ENCODE results near the gene APRT. TPM values are rescaled to one million over a fixed set of nuclear protein-coding genes. Genes with fewer than 3 reads are reported as not detected.

The APRT gene
- total and polyA plus RNA-seq, 9 of the 15 experiments (the other 6 are each of a cell fraction or from before 2014, with no cell fraction given): 41.7 to 409 (median 146) TPM

GRCh38 chr16:88818575-88818874, 6.8 kb upstream of the APRT start:
- BruUV-seq (replicated peaks): no TSS peak
- Histone ChIP-seq H3K79me2 (ENCODE audit: control insufficient read depth, insufficient read depth, low read length) (no peaks in the 10 kb centered on the region), H3K36me3 (ENCODE audit: control insufficient read depth, insufficient read depth, low read length) (no peaks in the 10 kb centered on the region), H4K20me1 (replicated peaks; ENCODE audit: control insufficient read depth, insufficient read depth, low read length) (no peaks in the 10 kb centered on the region), H3K9me3 (replicated peaks; ENCODE audit: control insufficient read depth, insufficient read depth, low read depth, low read length) (no peaks in the 10 kb centered on the region), H2AFZ (ENCODE audit: low read depth, low read length) (no peak overlapping the region), H3K4me1 (replicated peaks in 1 of 2; ENCODE audit: control insufficient read depth in 2 of 2, insufficient read depth in 2 of 2, low read length in 2 of 2) (peaks cover 0 to 50% of the 10 kb centered on the region in 2 experiments; a peak in 3 of 5 replicates), H3K27me3 (ENCODE audit: control insufficient read depth in 2 of 2, insufficient read depth in 2 of 2, low read length in 2 of 2) (no peaks in the 10 kb centered on the region), H3K9ac (ENCODE audit: insufficient read depth in 1 of 2, low read depth in 2 of 2, low read length in 2 of 2) (peak overlapping the region in 1 of 2 experiments; percentile 64; a peak in 2 of 4 replicates), H3K9me1 (ENCODE audit: control insufficient read depth, insufficient read depth, low read length) (no peaks in the 10 kb centered on the region), H3K4me2 (ENCODE audit: insufficient read depth, low read length) (no peak overlapping the region), H3K4me3 (no peak overlapping the region), H3K27ac (ENCODE audit: extremely low read depth, low read depth, low read length) (no peak overlapping the region)
- CTCF ChIA-PET (ENCODE audit: low intra/inter-chr PET ratio): no interaction called here
- no peak for FAIRE-seq
- POLR2A ChIA-PET: interaction anchor here (0.9 to 1.2 kb wide), 2 partner anchors 8 to 38 kb away, joined by 3 to 5 read pairs; partner anchors contain the start of genes GALNS and TRAPPC2L
- DNase-seq (ENCODE audit: extremely low read depth in 1 of 4, low spot score in 3 of 4): no peak
- intact Hi-C loops (cut with micrococcal nuclease): loop anchor here (10.0 kb wide), 1 partner anchor 186 kb away; no protein-coding TSS in a partner anchor
- WGBS (ENCODE audit: insufficient coverage, low coverage, missing lambda C conversion rate): 89% methylated on average over 18 of the region's 18 CpGs
- ATAC-seq: no peak
- in situ Hi-C loops (cut with MboI): loop anchor here (10.0 kb wide), 1 partner anchor 396 kb away; the partner anchor contains the start of gene ZNF778
- TF ChIP-seq REST (IDR thresholded peaks at IDR 0.05; ENCODE audit: borderline replicate concordance) (no peak), REST (CRISPR knock-in tag; IDR thresholded peaks at IDR 0.05; ENCODE audit: low read depth) (no peak), NR4A1 (CRISPR knock-in tag; IDR thresholded peaks at IDR 0.05) (no peak), NR4A1 (tag; IDR thresholded peaks at IDR 0.05) (no peak), THRA (IDR thresholded peaks at IDR 0.05) (no peak), LARP7 (IDR thresholded peaks at IDR 0.05) (no peak), ZC3H11A (IDR thresholded peaks at IDR 0.05; ENCODE audit: low read depth, low read length) (no peak), SRF (CRISPR knock-in tag; IDR thresholded peaks at IDR 0.05) (no peak), RBM25 (IDR thresholded peaks at IDR 0.05; ENCODE audit: low read depth, low read length, severe bottlenecking) (no peak), ZNF140 (CRISPR knock-in tag; IDR thresholded peaks at IDR 0.05) (no peak), SFPQ (IDR thresholded peaks at IDR 0.05; ENCODE audit: low read depth, low read length) (no peak)
